GM12878 (cell line): ENCODE results near the gene CARD11. TPM values are rescaled to one million over a fixed set of nuclear protein-coding genes. Genes with fewer than 3 reads are reported as not detected.

Source experiments
- ATAC-seq: fragments of 200-7000 bp; cut with Tn5 transposase; 3 replicates; pipeline ENCODE4 v1.9.1; 2020; ENCODE audit warnings: mild to moderate bottlenecking, moderate library complexity
- BruUV-seq: library from RNA; stranded (reverse); fragments of 400-500 nt; replicated peaks from 2 replicates; lab custom pipeline; 2021; lab: Mats Ljungman, UMichigan
- CTCF ChIA-PET: fragments of 300-600 bp; sonication (Branson Sonifier 250); formaldehyde crosslinking; extraction: SDS; loops from one replicate; lab custom pipeline; 2021; ENCODE audit warnings: inconsistent platforms; lab: Yijun Ruan, JAX
- POLR2A ChIA-PET: fragments of 350-600 bp; formaldehyde crosslinking; extraction: SDS; loops from one replicate; lab custom pipeline; 2021; ENCODE audit warnings: inconsistent platforms; lab: Charles Lee
- RAD21 ChIA-PET: fragments of 300-600 bp; sonication (Branson Sonifier 250); formaldehyde crosslinking; loops from one replicate; lab custom pipeline; 2023; ENCODE audit warnings: antibody characterized with exemption; ENCODE audit not compliant: unreplicated experiment; lab: Charles Lee
- SMC1A ChIA-PET: fragments of 300-600 bp; sonication (Branson Sonifier 250); formaldehyde crosslinking; loops from one replicate; lab custom pipeline; 2023; ENCODE audit not compliant: unreplicated experiment, uncharacterized antibody; lab: Charles Lee
- DNase-seq: peaks from one replicate; pipeline ENCODE4 v3.0.0-alpha.2; 2011; ENCODE audit warnings: low read depth, low spot score
- FAIRE-seq: peaks from 3 replicates; lab custom pipeline; 2011; peaks lifted over from hg19 to GRCh38; lab: Jason Lieb, UNC
- H2AFZ ChIP-seq: 2 replicates; pipeline ENCODE4 v1.6.0; 2011; ENCODE audit warnings: low read depth, low read length, control low read depth; ENCODE audit not compliant: control insufficient read depth
- H3K27ac ChIP-seq: 2 replicates; pipeline ENCODE4 v1.5.1; 2011; ENCODE audit warnings: control low read depth; ENCODE audit not compliant: control insufficient read depth, insufficient read depth
- H3K27me3 ChIP-seq, 2 experiments: replicated peaks in 1 of 2; 2 replicates each; pipeline versions ENCODE4 v1.6.0 to v1.6.1; 2011; ENCODE audit warnings: low read length in 1 of 2; ENCODE audit not compliant: control insufficient read depth in 2 of 2, insufficient read depth in 2 of 2
- H3K36me3 ChIP-seq, 2 experiments: 2 replicates each; pipeline ENCODE4 v1.5.1; 2011; ENCODE audit warnings: low read length in 1 of 2; ENCODE audit not compliant: control insufficient read depth in 2 of 2, insufficient read depth in 2 of 2
- H3K4me1 ChIP-seq: 2 replicates; pipeline ENCODE4 v1.6.1; 2011; ENCODE audit warnings: mild to moderate bottlenecking, low read length, moderate library complexity, mixed read lengths; ENCODE audit not compliant: control insufficient read depth, insufficient read depth
- H3K4me2 ChIP-seq: 2 replicates; pipeline ENCODE4 v1.6.0; 2011; ENCODE audit warnings: control low read depth; ENCODE audit not compliant: control insufficient read depth, insufficient read depth
- H3K4me3 ChIP-seq: fragments of 200-600 bp; sonication (generic); 2 replicates; pipeline ENCODE4 v1.5.1; 2016
- H3K79me2 ChIP-seq: 2 replicates; pipeline ENCODE4 v1.6.0; 2011; ENCODE audit warnings: low read length; ENCODE audit not compliant: control insufficient read depth, insufficient read depth
- H3K9ac ChIP-seq: 2 replicates; pipeline ENCODE4 v1.8.0; 2011; ENCODE audit warnings: low read length, control low read depth, mixed read lengths; ENCODE audit not compliant: control insufficient read depth, insufficient read depth
- H3K9me3 ChIP-seq: replicated peaks from 3 replicates; pipeline ENCODE4 v1.5.1; 2011; ENCODE audit warnings: mild to moderate bottlenecking, low read length; ENCODE audit not compliant: control insufficient read depth, insufficient read depth
- H4K20me1 ChIP-seq: 2 replicates; pipeline ENCODE4 v1.6.0; 2011; ENCODE audit not compliant: control insufficient read depth, insufficient read depth
- BCL3 ChIP-seq: IDR thresholded peaks from 2 replicates; pipeline ENCODE4 v1.6.1; 2011; ENCODE audit warnings: borderline replicate concordance, low read depth, mild to moderate bottlenecking, moderate library complexity, low read length; ENCODE audit not compliant: insufficient read depth, poor library complexity, severe bottlenecking
- CBFB ChIP-seq: IDR thresholded peaks from 2 replicates; pipeline ENCODE4 v1.6.1; 2016; ENCODE audit warnings: antibody characterized with exemption, low read depth
- CUX1 ChIP-seq: IDR thresholded peaks from 2 replicates; pipeline ENCODE4 v1.6.1; 2012; ENCODE audit warnings: improper control_type of control experiment, low read depth, low read length; ENCODE audit not compliant: insufficient replicate concordance
- KDM1A ChIP-seq: fragments of 200-600 bp; sonication (generic); IDR thresholded peaks from 2 replicates; pipeline ENCODE4 v1.6.1; 2016; ENCODE audit warnings: borderline replicate concordance
- MTA3 ChIP-seq: IDR thresholded peaks from 2 replicates; pipeline ENCODE4 v1.6.1; 2012; ENCODE audit warnings: low read length, inconsistent platforms, borderline replicate concordance
- RELB ChIP-seq: fragments of 450-650 bp; IDR thresholded peaks from 2 replicates; pipeline ENCODE4 v1.6.1; 2017; ENCODE audit warnings: low read depth, mild to moderate bottlenecking, moderate library complexity
- SIN3A ChIP-seq: IDR thresholded peaks from 2 replicates; pipeline ENCODE4 v1.6.1; 2012; ENCODE audit warnings: low read depth, low read length, improper control_type of control experiment
- STAT1 ChIP-seq: fragments of 450-650 bp; conservative IDR thresholded peaks from 2 replicates; pipeline ENCODE4 v1.6.1; 2014; ENCODE audit warnings: antibody characterized with exemption, mild to moderate bottlenecking
- TCF7 ChIP-seq: IDR thresholded peaks from 2 replicates; pipeline ENCODE4 v1.6.1; 2014; ENCODE audit warnings: antibody characterized with exemption, borderline replicate concordance
- ZNF24 ChIP-seq: fragments of 450-650 bp; IDR thresholded peaks from 2 replicates; pipeline ENCODE4 v1.6.1; 2017; ENCODE audit warnings: antibody characterized with exemption, mild to moderate bottlenecking
- WGBS: methylation state at CpG from one replicate; pipeline ENCODE4 v1.1.6; 2016; ENCODE audit warnings: low lambda C conversion rate; ENCODE audit not compliant: insufficient replicate concordance, insufficient coverage; ENCODE audit errors: missing lambda C conversion rate; 5-methylcytosine and 5-hydroxymethylcytosine counted together
- in situ Hi-C: fragments of 300-500 bp; cut with MboI; formaldehyde crosslinking; loops from 9 replicates; pipeline ENCODE4 v1.14.3; 2018; ENCODE audit warnings: mixed read lengths
- intact Hi-C: fragments of 100-400 bp; cut with micrococcal nuclease; formaldehyde crosslinking; loops from one replicate; pipeline ENCODE4 v1.14.2; 2022; ENCODE audit not compliant: unreplicated experiment
- polyA plus RNA-seq, 11 experiments: library from polyadenylated mRNA; depleted of rRNA in 4 of 11; unstranded in 6 of 11; stranded (reverse) in 5 of 11; fragments of >200 nt; fragmentation: Nextera tagmentation in 4 of 11; fragmentation: Illumina TruSeq in 1 of 11; extraction: Ambion mirVana in 4 of 11; extraction: Trizol in 1 of 11; gene quantifications; 1 replicate in 1 of 11; 2 replicates in 10 of 11; pipeline versions ENCODE4 v1.2.1 to v1.2.3, GENCODE V29; 2011 to 2016; ENCODE audit warnings: inconsistent platforms in 2 of 11, missing spikeins in 2 of 11, low read depth in 1 of 11
- total RNA-seq, 4 experiments: library from RNA; depleted of rRNA in 3 of 4; stranded (reverse); fragments of >200 nt in 3 of 4; fragmentation: Illumina TruSeq in 1 of 4; extraction: Trizol in 1 of 4; gene quantifications; 2 replicates each; pipeline versions ENCODE4 v1.2.1 to v1.2.3, GENCODE V29; 2013 to 2021

Gene CARD11
- total and polyA plus RNA-seq, 10 of the 15 experiments (the other 5 are each of a cell fraction or from before 2014, with no cell fraction given) = 0.27 to 72.0 (median 28.4) TPM

GRCh38 chr7:3000566-3000965, 43.1 kb downstream of the CARD11 start:
- 90% methylated on average over 8 of the region's 8 CpGs for WGBS
- H4K20me1 ChIP-seq = no peaks in the 10 kb centered on the region
- no peak overlapping the region for H3K4me2 ChIP-seq
- ATAC-seq (no peak), FAIRE-seq (no peak), DNase-seq (no peak)
- H3K27me3 ChIP-seq = no peaks in the 10 kb centered on the region
- no peak overlapping the region for H3K27ac ChIP-seq
- H3K4me1 ChIP-seq = no peaks in the 10 kb centered on the region
- in situ Hi-C loops (no loop called here), intact Hi-C loops (no loop called here)
- no peak overlapping the region for H2AFZ ChIP-seq
- H3K9ac ChIP-seq = no peak overlapping the region
- H3K79me2 ChIP-seq = no peaks in the 10 kb centered on the region; the same call in 1 of the 2 replicates
- TSS peak; percentile 46 for BruUV-seq
- H3K36me3 ChIP-seq = peaks cover 3 to 8% of the 10 kb centered on the region in 2 experiments; a peak in 2 of 4 replicates
- ChIA-PET SMC1A (interaction anchor here (1.4 kb wide), 1 partner anchor 113 kb away, joined by 3 read pairs; no protein-coding TSS in a partner anchor), POLR2A (no interaction called here), CTCF (no interaction called here), RAD21 (no interaction called here)
- H3K9me3 ChIP-seq = peaks cover 5% of the 10 kb centered on the region; the same call in 2 of the 3 replicates
- H3K4me3 ChIP-seq = no peak overlapping the region
- no peak for TF ChIP-seq STAT1
- no peak for TF ChIP-seq CBFB
- TF ChIP-seq SIN3A = no peak
- TF ChIP-seq KDM1A = no peak
- TF ChIP-seq RELB = no peak
- TF ChIP-seq CUX1 = no peak
- no peak for TF ChIP-seq TCF7
- TF ChIP-seq ZNF24 = no peak
- no peak for TF ChIP-seq BCL3
- no peak for TF ChIP-seq MTA3
